Retinal pigment epithelial cell (primary cell): ENCODE measurements around the gene AGBL4.

Experiments used
- DNase-seq: peaks from one replicate; pipeline ENCODE4 v3.0.0-alpha.2; 2010; ENCODE audit warnings: low read depth
- H3K4me3 ChIP-seq: 2 replicates; pipeline ENCODE4 v1.5.1; 2011; ENCODE audit warnings: mild to moderate bottlenecking, low read length, control low read depth, moderate library complexity
- CTCF ChIP-seq: conservative IDR thresholded peaks from 2 replicates; pipeline ENCODE4 v1.5.1; 2011; ENCODE audit warnings: low read depth, low read length, control low read depth, inconsistent platforms

The AGBL4 gene

GRCh38 chr1:48823168-48823567 is 1200.6 kb downstream of the AGBL4 start:
- no peak overlapping the region for H3K4me3 ChIP-seq
- TF ChIP-seq CTCF, result no peak
- no peak for DNase-seq

- no peak for DNase-seq
- no peak overlapping the region for H3K4me3 ChIP-seq
- TF ChIP-seq CTCF, result no peak
These were observed 1203.3 kb downstream of the AGBL4 start for GRCh38 chr1:48820491-48820890.

- no peak for DNase-seq
- no peak overlapping the region for H3K4me3 ChIP-seq
- TF ChIP-seq CTCF, result peak; percentile 97
These were observed 1206.1 kb downstream of the AGBL4 start for GRCh38 chr1:48817505-48818114.

GRCh38 chr1:48810740-48811139 is 1213.0 kb downstream of the AGBL4 start:
- no peak for TF ChIP-seq CTCF

GRCh38 chr1:48808496-48808895 is 1215.3 kb downstream of the AGBL4 start:
- TF ChIP-seq CTCF, result no peak
- H3K4me3 ChIP-seq, result no peak overlapping the region
- no peak for DNase-seq

More at GRCh38 chr1:48810740-48811139, 1213.0 kb downstream of the AGBL4 start:
- H3K4me3 ChIP-seq, result no peak overlapping the region
- DNase-seq, result no peak

- TF ChIP-seq CTCF, result no peak
- no peak for DNase-seq
- no peak overlapping the region for H3K4me3 ChIP-seq
These were observed 1216.0 kb downstream of the AGBL4 start for GRCh38 chr1:48807554-48808260.

- TF ChIP-seq CTCF, result no peak
- DNase-seq, result no peak
- H3K4me3 ChIP-seq, result no peak overlapping the region
These were observed 1220.3 kb downstream of the AGBL4 start for GRCh38 chr1:48803474-48803873.
